Stimulated activated naive CD4-positive, alpha-beta T cell (primary cell): ENCODE measurements around the gene MACROD2.

Experiments
- DNase-seq, 6 experiments: peaks; one replicate each; lab custom pipeline; 2025; lab: John Stamatoyannopoulos, UW

The MACROD2 gene

GRCh38 chr20:14470231-14470899, 475.0 kb downstream of the MACROD2 start:
- no peak for DNase-seq

- no peak for DNase-seq
Observed at GRCh38 chr20:14470977-14471661, 475.8 kb downstream of the MACROD2 start.

GRCh38 chr20:14477125-14477524, 481.8 kb downstream of the MACROD2 start:
- DNase-seq, result no peak

GRCh38 chr20:14478126-14478525, 482.8 kb downstream of the MACROD2 start:
- DNase-seq, result no peak

- DNase-seq, result no peak
Observed at GRCh38 chr20:14481863-14482262, 486.5 kb downstream of the MACROD2 start.

- no peak for DNase-seq
Observed at GRCh38 chr20:14488212-14488611, 492.9 kb downstream of the MACROD2 start.

GRCh38 chr20:14488756-14489479, 493.6 kb downstream of the MACROD2 start:
- no peak for DNase-seq

GRCh38 chr20:14489544-14489943, 494.2 kb downstream of the MACROD2 start:
- no peak for DNase-seq

GRCh38 chr20:14491436-14491835, 496.1 kb downstream of the MACROD2 start:
- no peak for DNase-seq

- DNase-seq, result no peak
Observed at GRCh38 chr20:14493408-14493807, 498.1 kb downstream of the MACROD2 start.

GRCh38 chr20:14494355-14494754, 499.0 kb downstream of the MACROD2 start:
- DNase-seq, result no peak

- no peak for DNase-seq
Observed at GRCh38 chr20:14495066-14495465, 499.8 kb downstream of the MACROD2 start.

- DNase-seq, result no peak
Observed at GRCh38 chr20:14497004-14497403, 501.7 kb downstream of the MACROD2 start.

- no peak for DNase-seq
Observed at GRCh38 chr20:14498772-14499171, 503.5 kb downstream of the MACROD2 start.

- no peak for DNase-seq
Observed at GRCh38 chr20:14505476-14505875, 510.2 kb downstream of the MACROD2 start.

- DNase-seq, result no peak
Observed at GRCh38 chr20:14507711-14508110, 512.4 kb downstream of the MACROD2 start.

GRCh38 chr20:14510341-14510740, 515.0 kb downstream of the MACROD2 start:
- no peak for DNase-seq

GRCh38 chr20:14512839-14513238, 517.5 kb downstream of the MACROD2 start:
- DNase-seq, result no peak

GRCh38 chr20:14518648-14519047, 523.3 kb downstream of the MACROD2 start:
- no peak for DNase-seq

GRCh38 chr20:14521016-14521415, 525.7 kb downstream of the MACROD2 start:
- no peak for DNase-seq

GRCh38 chr20:14521436-14521835, 526.1 kb downstream of the MACROD2 start:
- no peak for DNase-seq

- DNase-seq, result no peak
Observed at GRCh38 chr20:14522595-14522994, 527.3 kb downstream of the MACROD2 start.

- DNase-seq, result no peak
Observed at GRCh38 chr20:14523090-14523489, 527.8 kb downstream of the MACROD2 start.
